ENCODE measurements around the gene STIM2.

Gene STIM2

GRCh38 chr4:27042411-27042810 is 181.8 kb downstream of the STIM2 start:
- Mint-ChIP-seq H3K4me3 (no peak overlapping the region), H3K9me3 (no peaks in the 10 kb centered on the region), H3K27me3 (ENCODE audit: low read depth) (peaks cover 34% of the 10 kb centered on the region), H3K27ac (no peak overlapping the region), H3K4me1 (ENCODE audit: low read depth) (no peaks in the 10 kb centered on the region), H3K36me3 (ENCODE audit: low read depth) (no peaks in the 10 kb centered on the region)

DNA sequence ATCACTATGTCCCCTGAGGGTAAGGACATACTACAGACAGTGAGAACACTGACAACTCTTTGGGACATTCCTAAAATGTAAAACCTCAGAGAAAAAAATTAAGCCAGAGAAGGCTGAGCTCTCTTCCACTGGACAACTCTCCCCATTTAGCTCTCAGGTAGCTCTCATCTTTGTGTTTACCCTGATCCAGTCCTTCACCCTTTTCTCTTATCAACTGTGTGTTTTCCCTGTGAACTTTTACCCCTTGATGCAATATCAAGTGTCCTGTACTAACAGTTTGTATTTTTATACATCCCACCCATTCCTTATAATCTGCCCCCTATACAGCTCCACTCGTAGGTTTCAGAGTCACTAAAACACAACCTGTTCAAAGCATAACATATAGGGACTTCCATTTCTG is 182.6 kb downstream of the STIM2 start:
- Mint-ChIP-seq H3K27ac (no peak overlapping the region), H3K4me3 (no peak overlapping the region), H3K4me1 (ENCODE audit: low read depth) (peaks cover under 1% of the 10 kb centered on the region), H3K36me3 (ENCODE audit: low read depth) (no peaks in the 10 kb centered on the region), H3K9me3 (no peaks in the 10 kb centered on the region), H3K27me3 (ENCODE audit: low read depth) (peaks cover 32% of the 10 kb centered on the region)

GRCh38 chr4:27046851-27047250 is 186.2 kb downstream of the STIM2 start:
- H3K4me3 Mint-ChIP-seq: no peak overlapping the region
- no peaks in the 10 kb centered on the region for H3K36me3 Mint-ChIP-seq (ENCODE audit: low read depth)
- no peaks in the 10 kb centered on the region for H3K9me3 Mint-ChIP-seq
- peaks cover 57% of the 10 kb centered on the region for H3K27me3 Mint-ChIP-seq (ENCODE audit: low read depth)
- H3K27ac Mint-ChIP-seq: no peak overlapping the region
- H3K4me1 Mint-ChIP-seq (ENCODE audit: low read depth): peaks cover 4% of the 10 kb centered on the region

DNA sequence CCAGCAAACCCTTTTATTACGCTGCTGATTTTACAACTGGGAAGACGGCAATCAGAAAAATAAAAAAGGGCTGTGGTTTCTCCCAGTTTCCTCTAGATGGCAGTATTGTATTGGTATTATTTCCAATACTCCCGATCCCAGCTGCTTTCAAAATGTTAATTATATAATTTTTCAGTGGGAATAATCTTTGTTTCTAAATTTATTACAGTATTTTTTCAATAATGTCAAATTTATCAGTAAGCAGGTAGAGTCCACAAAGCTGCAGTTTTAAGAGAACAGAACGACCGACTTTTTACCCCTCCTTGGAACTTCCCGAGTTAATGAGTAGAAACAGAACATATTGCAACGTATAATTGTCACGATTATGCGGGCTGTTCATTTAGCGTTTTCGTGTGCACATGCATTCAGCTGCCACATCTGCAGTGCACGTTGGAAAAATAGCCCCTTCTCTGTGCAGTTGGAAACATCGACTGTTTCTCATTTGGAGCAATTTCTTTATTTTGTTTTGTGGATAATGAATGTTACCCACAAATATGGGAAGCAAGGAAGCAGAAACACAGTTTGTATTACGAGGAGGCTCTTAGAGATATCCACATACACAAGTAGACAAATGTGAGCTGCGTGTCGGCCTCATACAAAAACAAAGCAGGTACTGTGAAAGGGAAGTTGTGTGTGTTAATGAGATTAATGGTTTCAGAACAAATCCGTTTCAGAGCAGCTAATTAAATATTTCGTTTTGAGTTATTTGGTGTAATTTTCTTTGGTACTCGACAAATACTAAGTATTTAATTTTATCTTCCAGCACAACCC is 188.0 kb downstream of the STIM2 start:
- peaks cover 50% of the 10 kb centered on the region for H3K27me3 Mint-ChIP-seq (ENCODE audit: low read depth)
- H3K4me3 Mint-ChIP-seq: no peak overlapping the region
- H3K36me3 Mint-ChIP-seq (ENCODE audit: low read depth): no peaks in the 10 kb centered on the region
- no peaks in the 10 kb centered on the region for H3K9me3 Mint-ChIP-seq
- H3K27ac Mint-ChIP-seq: no peak overlapping the region
- H3K4me1 Mint-ChIP-seq (ENCODE audit: low read depth): peaks cover 4% of the 10 kb centered on the region

- no peaks in the 10 kb centered on the region for H3K9me3 Mint-ChIP-seq
- no peak overlapping the region for H3K4me3 Mint-ChIP-seq
- no peaks in the 10 kb centered on the region for H3K36me3 Mint-ChIP-seq (ENCODE audit: low read depth)
These were observed 188.7 kb downstream of the STIM2 start for GRCh38 chr4:27049239-27049829.

GRCh38 chr4:27050731-27051130 is 190.1 kb downstream of the STIM2 start:
- no peak overlapping the region for H3K4me3 Mint-ChIP-seq
- H3K9me3 Mint-ChIP-seq: no peaks in the 10 kb centered on the region
- no peaks in the 10 kb centered on the region for H3K36me3 Mint-ChIP-seq (ENCODE audit: low read depth)
- H3K27me3 Mint-ChIP-seq (ENCODE audit: low read depth): peaks cover 37% of the 10 kb centered on the region
- peaks cover 4% of the 10 kb centered on the region for H3K4me1 Mint-ChIP-seq (ENCODE audit: low read depth)
- H3K27ac Mint-ChIP-seq: no peak overlapping the region

More at GRCh38 chr4:27049239-27049829, 188.7 kb downstream of the STIM2 start:
- Mint-ChIP-seq H3K27me3 (ENCODE audit: low read depth) (peaks cover 45% of the 10 kb centered on the region), H3K4me1 (ENCODE audit: low read depth) (peaks cover 4% of the 10 kb centered on the region), H3K27ac (no peak overlapping the region)

DNA sequence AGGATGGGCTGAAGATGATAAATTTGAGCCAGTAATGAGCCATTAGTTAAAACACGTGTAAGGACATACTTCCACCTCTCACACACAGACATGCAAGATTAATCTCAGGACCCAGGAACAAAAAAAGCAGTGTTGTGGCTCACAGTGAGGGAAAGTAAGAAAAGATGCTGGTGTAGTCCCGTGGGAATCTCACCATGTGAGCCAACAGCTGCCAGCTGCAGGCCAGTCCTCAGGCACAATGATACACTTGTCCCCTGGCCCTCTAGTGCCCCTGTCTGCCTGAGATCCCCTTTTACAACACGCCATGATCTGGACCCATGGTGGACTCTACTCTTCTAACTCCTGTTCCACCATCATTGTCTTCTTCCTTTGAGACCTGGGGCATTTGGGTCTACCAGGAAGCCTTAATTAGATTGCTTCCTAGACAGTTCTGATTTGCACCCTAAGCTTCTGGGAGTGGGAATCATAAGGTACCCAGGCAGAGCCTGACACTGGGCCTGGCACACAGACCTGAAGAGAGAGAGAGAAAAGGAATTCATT is 194.7 kb downstream of the STIM2 start:
- Mint-ChIP-seq H3K27ac (no peak overlapping the region), H3K4me3 (no peak overlapping the region), H3K27me3 (ENCODE audit: low read depth) (peaks cover 7% of the 10 kb centered on the region), H3K36me3 (ENCODE audit: low read depth) (no peaks in the 10 kb centered on the region), H3K4me1 (ENCODE audit: low read depth) (no peaks in the 10 kb centered on the region), H3K9me3 (no peaks in the 10 kb centered on the region)

DNA sequence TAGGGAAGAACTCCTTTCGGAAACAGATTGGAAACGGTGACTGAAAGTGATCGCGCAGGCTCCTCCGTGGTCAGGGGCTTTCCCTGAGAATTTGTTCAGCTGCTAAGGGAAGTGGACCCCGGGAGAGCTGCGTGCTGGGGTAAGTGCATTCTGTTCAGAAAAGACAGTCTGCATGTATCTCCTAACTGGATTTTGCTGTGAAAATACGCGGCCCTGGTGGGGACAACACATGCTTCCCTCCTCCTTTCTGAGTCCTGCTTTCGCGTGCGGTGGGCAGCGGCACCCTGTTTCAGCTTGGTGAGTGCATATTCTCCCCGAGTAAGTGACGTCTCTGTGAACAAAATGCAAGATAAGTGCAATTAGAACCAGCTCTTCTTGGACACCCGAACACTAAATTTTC is 195.6 kb downstream of the STIM2 start:
- Mint-ChIP-seq H3K36me3 (ENCODE audit: low read depth) (no peaks in the 10 kb centered on the region), H3K9me3 (no peaks in the 10 kb centered on the region), H3K27me3 (ENCODE audit: low read depth) (no peaks in the 10 kb centered on the region), H3K27ac (no peak overlapping the region), H3K4me3 (no peak overlapping the region), H3K4me1 (ENCODE audit: low read depth) (no peaks in the 10 kb centered on the region)

DNA sequence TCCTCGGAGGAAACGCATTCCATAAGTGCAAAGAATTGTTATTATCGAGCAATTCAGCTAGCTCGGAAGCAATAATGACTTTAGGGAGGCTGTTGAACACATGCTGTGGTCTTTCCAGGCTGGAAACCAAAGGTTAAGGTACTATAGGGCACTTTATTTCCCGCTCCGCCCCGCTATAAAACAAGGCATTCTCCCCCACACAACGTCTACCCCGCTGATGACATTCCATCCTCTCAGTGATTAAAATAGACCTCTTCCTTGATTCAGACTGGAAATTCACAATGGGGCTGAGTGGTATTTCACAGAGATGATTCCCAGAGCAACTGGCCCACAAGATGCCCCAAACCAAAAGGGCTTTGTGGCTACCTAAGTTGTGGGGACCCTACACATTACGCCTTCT is 196.4 kb downstream of the STIM2 start:
- no peaks in the 10 kb centered on the region for H3K4me1 Mint-ChIP-seq (ENCODE audit: low read depth)
- no peak overlapping the region for H3K4me3 Mint-ChIP-seq
- no peaks in the 10 kb centered on the region for H3K36me3 Mint-ChIP-seq (ENCODE audit: low read depth)
- H3K27ac Mint-ChIP-seq: no peak overlapping the region
- no peaks in the 10 kb centered on the region for H3K9me3 Mint-ChIP-seq
- no peaks in the 10 kb centered on the region for H3K27me3 Mint-ChIP-seq (ENCODE audit: low read depth)

GRCh38 chr4:27057662-27058061 is 197.0 kb downstream of the STIM2 start:
- H3K36me3 Mint-ChIP-seq (ENCODE audit: low read depth): no peaks in the 10 kb centered on the region
- no peak overlapping the region for H3K27ac Mint-ChIP-seq
- H3K4me3 Mint-ChIP-seq: no peak overlapping the region
- no peaks in the 10 kb centered on the region for H3K27me3 Mint-ChIP-seq (ENCODE audit: low read depth)
- H3K4me1 Mint-ChIP-seq (ENCODE audit: low read depth): no peaks in the 10 kb centered on the region
- H3K9me3 Mint-ChIP-seq: no peaks in the 10 kb centered on the region

DNA sequence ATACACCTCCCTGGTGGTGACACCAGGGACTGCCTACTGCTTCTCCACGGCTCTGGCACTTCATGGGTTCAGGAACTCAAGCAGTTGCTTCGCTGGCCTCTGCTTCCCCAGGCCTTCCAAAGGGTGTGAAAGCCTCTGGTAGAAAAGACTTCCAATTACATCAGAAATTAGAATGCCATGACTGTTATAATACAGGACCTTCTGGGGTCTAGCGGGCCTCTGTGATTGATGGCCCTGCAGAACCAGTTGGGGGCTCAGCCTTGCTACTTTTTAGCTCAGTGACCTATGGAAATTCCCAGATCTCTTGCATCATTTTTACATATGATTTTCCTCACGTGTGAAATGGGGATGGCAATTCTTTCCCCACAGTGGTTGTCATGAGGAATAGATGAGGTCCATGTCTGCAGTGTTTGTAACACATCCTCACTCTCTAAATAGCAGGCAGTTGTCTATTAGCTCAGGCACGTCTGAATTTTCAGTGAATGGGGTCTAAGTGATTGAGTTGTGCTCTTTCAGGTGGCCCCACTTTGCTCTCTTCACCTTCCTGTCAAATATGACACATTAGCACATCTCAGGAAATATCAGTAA is 198.3 kb downstream of the STIM2 start:
- H3K9me3 Mint-ChIP-seq: no peaks in the 10 kb centered on the region
- no peak overlapping the region for H3K4me3 Mint-ChIP-seq
- no peaks in the 10 kb centered on the region for H3K36me3 Mint-ChIP-seq (ENCODE audit: low read depth)
- H3K27me3 Mint-ChIP-seq (ENCODE audit: low read depth): no peaks in the 10 kb centered on the region
- no peak overlapping the region for H3K27ac Mint-ChIP-seq
- H3K4me1 Mint-ChIP-seq (ENCODE audit: low read depth): no peaks in the 10 kb centered on the region

DNA sequence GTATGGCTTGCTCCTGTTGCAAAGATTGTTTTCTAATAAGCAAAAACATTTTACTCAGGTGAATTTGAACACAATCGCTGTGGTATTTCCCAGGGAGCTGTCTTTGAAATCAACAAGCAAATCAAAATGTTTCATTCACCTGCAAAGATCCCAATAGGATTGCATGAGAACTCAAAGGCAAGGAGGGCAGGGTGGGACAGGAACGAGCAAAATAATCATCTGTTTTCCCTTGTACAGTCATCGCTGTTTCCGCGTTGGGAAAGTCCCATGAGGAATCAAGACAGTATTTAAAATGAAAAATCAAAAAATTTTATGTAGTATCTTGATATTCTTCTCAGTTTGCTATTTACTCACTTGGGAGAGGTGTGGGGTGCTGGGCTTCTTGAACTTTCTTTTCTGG is 198.8 kb downstream of the STIM2 start:
- Mint-ChIP-seq H3K27me3 (ENCODE audit: low read depth) (no peaks in the 10 kb centered on the region), H3K27ac (no peak overlapping the region), H3K36me3 (ENCODE audit: low read depth) (no peaks in the 10 kb centered on the region), H3K9me3 (no peaks in the 10 kb centered on the region), H3K4me1 (ENCODE audit: low read depth) (no peaks in the 10 kb centered on the region), H3K4me3 (no peak overlapping the region)

- H3K27ac Mint-ChIP-seq: no peak overlapping the region
- H3K4me1 Mint-ChIP-seq (ENCODE audit: low read depth): no peaks in the 10 kb centered on the region
- H3K4me3 Mint-ChIP-seq: no peak overlapping the region
These were observed 201.6 kb downstream of the STIM2 start for GRCh38 chr4:27062256-27062655.

GRCh38 chr4:27066591-27066990 is 205.9 kb downstream of the STIM2 start:
- Mint-ChIP-seq H3K27ac (no peak overlapping the region), H3K4me3 (no peak overlapping the region), H3K27me3 (ENCODE audit: low read depth) (no peaks in the 10 kb centered on the region), H3K4me1 (ENCODE audit: low read depth) (no peaks in the 10 kb centered on the region), H3K9me3 (peaks cover 4% of the 10 kb centered on the region), H3K36me3 (ENCODE audit: low read depth) (no peaks in the 10 kb centered on the region)

More at GRCh38 chr4:27062256-27062655, 201.6 kb downstream of the STIM2 start:
- Mint-ChIP-seq H3K9me3 (no peaks in the 10 kb centered on the region), H3K36me3 (ENCODE audit: low read depth) (no peaks in the 10 kb centered on the region), H3K27me3 (ENCODE audit: low read depth) (no peaks in the 10 kb centered on the region)

Measured in T-helper 1 cell treated with Interleukin-12 subunit alpha and Interleukin-12 subunit beta and Interleukin-4 antibody, amounts not matched to agents 30 μg/mL and 1 μg/mL, for 36 hours (primary cell).